ENCODE data around the gene ENAM.

GRCh38 chr4:70651864-70652506, 23.4 kb downstream of the ENAM start:
- no peak for TF ChIP-seq POLR2AphosphoS5 (IDR thresholded peaks at IDR 0.05; ENCODE audit: low read depth)
- peak; percentile 62 to 65 for TF ChIP-seq CTCF (conservative IDR thresholded peaks at IDR 0.05; ENCODE audit: low read depth in 2 of 2)
